RWPE1 (cell line): Measurements from ENCODE around the gene TWNK.

Source experiments
- CTCF ChIA-PET: fragments of 350-600 bp; sonication (Branson Sonifier 250); formaldehyde crosslinking; extraction: SDS; loops from one replicate; lab custom pipeline; 2021; lab: Yijun Ruan, JAX
- POLR2A ChIA-PET: fragments of 400-600 bp; formaldehyde crosslinking; extraction: SDS; loops from one replicate; lab custom pipeline; 2020; ENCODE audit warnings: antibody characterized with exemption; ENCODE audit not compliant: low non-redundant PET; lab: Yijun Ruan, JAX
- DNase-seq: peaks from one replicate; pipeline ENCODE4 v3.0.0; 2012; ENCODE audit warnings: low spot score
- H3K27ac ChIP-seq: fragments of 450-650 bp; 2 replicates; pipeline ENCODE4 v1.5.1; 2017
- CTCF ChIP-seq: fragments of 450-650 bp; conservative IDR thresholded peaks from 2 replicates; pipeline ENCODE4 v1.5.1; 2017; ENCODE audit warnings: low read depth, mild to moderate bottlenecking

Gene TWNK

DNA sequence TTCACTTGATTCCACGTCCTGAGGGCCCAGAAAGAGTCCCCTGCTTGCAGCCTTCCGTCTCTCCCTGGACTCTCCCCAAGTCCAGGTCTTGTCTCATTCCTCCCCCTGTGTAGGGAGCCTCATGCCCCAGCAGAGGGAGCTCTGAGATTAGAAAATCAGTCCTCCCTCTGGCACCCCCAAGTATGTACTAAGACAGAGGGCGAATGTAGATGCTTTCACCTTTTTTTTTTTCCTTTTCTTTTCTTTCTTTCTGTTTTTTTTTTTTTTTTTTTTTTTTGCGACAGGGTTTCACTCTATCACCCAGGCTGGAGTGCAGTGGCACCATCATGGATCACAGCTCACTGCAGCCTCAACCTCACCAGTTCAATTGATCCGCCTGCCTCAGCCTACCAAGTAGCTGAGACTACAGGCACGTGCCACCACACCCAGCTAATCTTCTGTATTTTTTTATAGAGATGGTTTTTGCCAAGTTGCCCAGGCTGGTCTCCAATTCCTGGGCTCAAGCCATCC is 54.0 kb downstream of the TWNK start:
- H3K27ac ChIP-seq, result peak overlapping the region; percentile 60
- POLR2A ChIA-PET, result interaction anchor here (0.7 to 0.8 kb wide), 2 partner anchors 9 to 11 kb away, joined by 3 read pairs; no protein-coding TSS in a partner anchor
- peak; percentile 91 for DNase-seq
- CTCF ChIA-PET, result interaction anchor here (0.6 to 5.3 kb wide), 23 partner anchors 9 to 1504 kb away, joined by 3 to 32 read pairs (median 4); partner anchors contain the start of gene KAZALD1
- peak; percentile 85 for TF ChIP-seq CTCF

- ChIA-PET CTCF (interaction anchor here (0.6 to 5.3 kb wide), 19 partner anchors 9 to 529 kb away, joined by 3 to 32 read pairs (median 4); partner anchors contain the start of gene KAZALD1), POLR2A (interaction anchor here (0.5 to 2.3 kb wide), 8 partner anchors 9 to 100 kb away, joined by 3 to 11 read pairs (median 4); partner anchors contain the start of gene KAZALD1)
- no peak for TF ChIP-seq CTCF
- DNase-seq, result no peak
- H3K27ac ChIP-seq, result peak overlapping the region; percentile 96
These were observed 54.8 kb downstream of the TWNK start for GRCh38 chr10:101042118-101042517.

DNA sequence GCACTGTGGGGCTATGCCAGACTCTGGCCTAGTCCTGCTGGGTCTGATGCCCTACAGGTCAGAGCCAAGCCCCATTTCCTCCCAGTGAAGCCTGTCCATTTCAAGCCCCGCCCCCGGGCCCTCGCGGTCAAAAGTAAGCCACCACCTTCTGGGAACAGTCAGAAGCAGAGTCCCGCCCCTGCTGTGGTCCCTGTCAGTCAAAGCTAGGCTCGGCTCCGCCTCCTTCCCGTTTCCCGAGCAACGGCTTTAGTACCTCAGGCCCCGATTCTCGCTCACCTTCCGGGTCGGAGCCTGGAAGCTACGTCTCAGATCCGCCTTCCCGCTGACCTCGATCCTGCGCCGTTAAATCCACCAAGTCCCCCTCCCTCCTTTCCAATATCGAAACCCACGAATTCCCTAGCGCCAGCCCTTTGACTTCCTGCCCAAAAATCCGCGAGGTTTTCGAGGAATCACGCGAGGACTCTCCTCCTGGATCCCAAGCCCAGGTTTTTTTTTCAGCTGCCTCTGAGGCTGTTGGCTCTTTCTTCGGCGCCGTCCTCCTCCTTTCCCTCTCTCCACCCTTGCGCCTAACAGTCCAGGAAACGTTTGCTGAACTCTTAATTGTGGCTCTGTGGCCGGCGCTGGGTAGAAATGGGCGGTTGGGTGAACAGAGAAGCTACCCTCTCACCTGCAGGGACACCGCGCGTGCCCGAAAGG is 55.5 kb downstream of the TWNK start:
- H3K27ac ChIP-seq, result peak overlapping the region; percentile 96
- DNase-seq, result peak; percentile 99
- POLR2A ChIA-PET, result interaction anchor here (0.5 to 2.3 kb wide), 11 partner anchors 9 to 100 kb away, joined by 3 to 11 read pairs (median 4); partner anchors contain the start of gene KAZALD1
- CTCF ChIA-PET, result interaction anchor here (0.5 to 5.3 kb wide), 16 partner anchors 9 to 608 kb away, joined by 3 to 32 read pairs (median 4); no protein-coding TSS in a partner anchor
- no peak for TF ChIP-seq CTCF

DNA sequence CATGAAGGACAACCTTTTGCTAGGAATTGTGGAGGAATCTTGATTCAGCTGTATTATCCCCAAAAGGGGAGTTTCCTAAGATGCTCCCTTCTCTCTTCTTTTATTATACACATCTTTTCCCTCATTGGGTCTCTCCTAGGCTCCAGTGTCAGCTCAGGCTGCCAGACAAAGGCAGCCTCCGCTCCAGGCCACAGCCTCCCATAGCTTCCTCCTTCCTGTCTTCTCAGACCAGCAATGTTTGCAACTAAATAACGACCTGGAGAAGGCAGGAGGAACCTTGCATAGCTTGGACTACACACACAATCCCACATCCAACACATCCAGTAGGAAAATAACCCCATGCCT is 56.0 kb downstream of the TWNK start:
- ChIA-PET POLR2A (interaction anchor here (0.7 to 2.3 kb wide), 7 partner anchors 9 to 99 kb away, joined by 3 to 11 read pairs (median 4); partner anchors contain the start of gene KAZALD1), CTCF (interaction anchor here (0.5 to 5.3 kb wide), 12 partner anchors 8 to 608 kb away, joined by 3 to 32 read pairs (median 4); no protein-coding TSS in a partner anchor)
- H3K27ac ChIP-seq, result peak overlapping the region; percentile 96
- no peak for DNase-seq
- no peak for TF ChIP-seq CTCF
